ENCODE data around the gene BABAM2.

GRCh38 chr2:28166956-28167355, 276.4 kb downstream of the BABAM2 start:
- TF ChIP-seq EP300 (IDR thresholded peaks at IDR 0.05) (no peak), CTCF (IDR thresholded peaks at IDR 0.05) (no peak)
